Left colon (tissue), 2 donors: ENCODE data around the gene NUP155. TPM values are rescaled to one million over a fixed set of nuclear protein-coding genes. Genes with fewer than 3 reads are reported as not detected.
"Not testable (repeated sequence)": the region's sequence is repeated elsewhere in the genome, so short reads cannot be mapped to it uniquely, and the experiment has no call there.

Experiments
- ATAC-seq: fragments of 200-7000 bp; cut with Tn5 transposase; one replicate; pipeline ENCODE4 v1.9.1; 2020; ENCODE audit warnings: mild to moderate bottlenecking, moderate library complexity
- DNase-seq, 2 donors: peaks; one replicate each; pipeline ENCODE4 v3.0.0-alpha.2; 2020
- intact Hi-C, 2 donors: fragments of 100-400 bp; cut with DNase I in 1 of 2; cut with micrococcal nuclease in 1 of 2; formaldehyde crosslinking; loops; one replicate each; pipeline versions ENCODE4 v1.11.2 to v1.14.0; 2022; cut with DNase I, micrococcal nuclease
- total RNA-seq, 2 donors: library from RNA; stranded (reverse); fragmentation: NEBNext Ultra II Directional; extraction: Animal tissue kit (Norgen Biotek cat#: 25700); gene quantifications; one replicate each; pipeline ENCODE4 v1.2.1, GENCODE V29; 2021
- donor health status: DM: no; HTN: no; CAD: no.
- donor health status: DM: yes; HTN: yes; CAD: no.

Gene NUP155
- total RNA-seq, 2 donors from 2014 or later, result 14.1 to 15.7 TPM

DNA sequence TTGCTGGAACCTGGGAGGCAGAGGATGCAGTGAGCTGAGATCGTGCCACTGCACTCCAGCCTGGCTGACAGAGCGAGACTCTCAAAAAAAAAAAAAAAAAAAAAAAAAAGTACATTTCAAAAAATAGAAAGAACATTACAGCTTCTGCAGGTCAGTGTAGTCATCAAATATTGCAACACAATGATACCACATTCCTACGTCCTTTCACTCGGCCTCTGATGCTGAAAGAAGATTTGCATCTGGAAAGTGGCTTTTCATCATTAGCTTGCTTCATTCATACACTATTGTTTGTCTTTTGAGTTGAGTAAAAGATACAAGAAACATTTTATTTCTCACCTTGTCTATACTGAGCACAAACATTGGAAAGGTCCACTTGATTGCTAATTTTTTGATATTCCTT, 62.1 kb downstream of the NUP155 start:
- no peak for ATAC-seq
- DNase-seq, result no peak
- intact Hi-C loops, result no loop called here

GRCh38 chr5:37304888-37305287, 66.0 kb downstream of the NUP155 start:
- ATAC-seq (no peak), DNase-seq (no peak)
- intact Hi-C loops, result no loop called here

- intact Hi-C loops, DNase-seq, ATAC-seq: not testable (repeated sequence)
These were observed 74.6 kb downstream of the NUP155 start for GRCh38 chr5:37296313-37296712.

DNA sequence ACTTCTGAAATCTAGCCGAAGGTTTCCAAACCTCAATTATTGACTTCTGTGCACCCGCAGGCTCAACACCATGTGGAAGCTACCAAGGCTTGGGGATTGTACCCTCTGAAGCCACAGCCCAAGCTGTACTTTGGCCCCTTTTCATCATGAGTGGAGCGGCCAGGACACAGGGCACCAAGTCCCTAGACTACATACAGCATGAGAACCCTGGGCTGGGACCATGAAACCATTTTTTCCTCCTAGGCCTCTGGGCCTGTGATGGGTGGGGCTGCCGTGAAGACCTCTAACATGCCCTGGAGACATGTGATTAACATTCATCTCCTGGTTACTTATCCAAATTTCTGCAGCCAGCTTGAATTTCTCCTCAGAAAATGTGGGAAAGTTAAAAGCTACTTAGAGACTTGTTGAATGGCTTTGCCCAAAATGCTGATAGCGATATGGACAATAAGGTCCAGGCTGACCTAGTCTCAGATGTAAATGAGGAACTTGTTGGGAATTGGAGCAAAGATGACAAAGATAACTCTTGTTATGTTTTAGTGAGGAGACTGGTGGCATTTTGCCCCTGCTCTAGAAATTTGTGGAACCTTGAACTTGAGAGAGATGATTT, 87.6 kb downstream of the NUP155 start:
- DNase-seq (no peak), ATAC-seq (no peak)
- intact Hi-C loops, result no loop called here

DNA sequence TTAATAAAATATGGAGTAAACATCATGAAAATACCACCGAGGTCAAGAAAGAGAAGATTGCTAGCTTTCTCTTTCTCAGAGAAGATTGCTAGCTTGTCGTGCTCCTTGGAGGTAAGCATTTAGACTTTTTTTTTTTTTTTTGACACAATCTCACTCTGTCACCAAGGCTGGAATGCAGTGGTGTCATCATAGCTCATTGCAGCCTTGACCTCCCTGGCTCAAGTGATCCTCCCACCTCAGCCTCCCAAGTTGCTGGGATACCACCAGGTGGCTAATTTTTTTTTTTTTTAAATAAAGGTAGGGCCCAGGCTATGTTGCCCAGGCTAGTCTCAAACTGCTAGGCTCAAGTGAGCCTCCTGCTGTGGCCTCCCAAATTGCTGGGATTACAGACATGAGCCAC, 95.4 kb downstream of the NUP155 start:
- ATAC-seq, result no peak
- no peak for DNase-seq
- intact Hi-C loops, result no loop called here

- peak in 1 of 2 donors; percentile 44 for DNase-seq
- ATAC-seq, result peak; percentile 77
- intact Hi-C loops, result no loop called here
These were observed 98.4 kb downstream of the NUP155 start for GRCh38 chr5:37272511-37272910.

GRCh38 chr5:37268100-37268499, 102.8 kb downstream of the NUP155 start:
- DNase-seq, ATAC-seq, intact Hi-C loops: not testable (repeated sequence)

- DNase-seq (no peak), ATAC-seq (no peak)
- intact Hi-C loops, result no loop called here
These were observed 115.0 kb downstream of the NUP155 start for GRCh38 chr5:37255774-37256358.

DNA sequence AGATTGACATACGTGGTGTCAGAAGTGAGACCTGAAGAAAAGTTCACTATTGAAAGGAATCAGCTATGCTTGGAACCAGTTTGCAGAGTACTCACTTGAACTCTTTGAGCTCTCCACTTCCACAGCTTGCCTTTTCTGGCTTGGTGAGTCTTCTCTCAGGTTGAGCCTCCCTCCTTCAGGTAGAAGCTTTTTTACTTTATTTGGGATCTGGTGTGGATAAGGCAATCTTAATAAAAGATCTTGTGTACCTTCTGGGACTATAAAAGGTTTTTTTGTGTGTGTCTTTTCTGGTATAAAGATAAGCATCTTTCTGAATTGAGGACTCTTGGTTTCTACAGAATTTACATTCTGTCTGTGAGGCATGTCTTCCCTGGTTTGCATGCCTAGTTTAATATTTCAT, 116.3 kb downstream of the NUP155 start:
- no peak for ATAC-seq
- intact Hi-C loops, result no loop called here
- DNase-seq, result no peak

DNA sequence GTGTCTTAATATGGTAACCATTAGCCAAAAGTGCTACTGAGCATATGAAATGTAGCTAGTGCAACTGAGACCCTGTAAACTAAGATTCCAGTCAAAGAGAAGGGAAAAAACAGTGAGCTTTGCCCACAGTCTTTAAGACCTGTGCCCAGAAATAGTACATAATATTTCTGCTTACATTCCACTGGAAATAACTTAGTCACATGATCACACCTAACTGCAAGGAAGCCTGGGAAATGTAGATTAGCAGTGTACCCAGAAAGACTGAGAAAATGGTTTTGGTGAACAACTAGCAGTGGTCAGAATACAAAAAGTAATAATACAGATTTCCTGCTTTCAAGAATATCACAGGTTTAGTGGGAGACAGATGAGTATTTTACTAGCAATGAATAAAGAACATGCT, 119.2 kb downstream of the NUP155 start:
- intact Hi-C loops, result no loop called here
- ATAC-seq (no peak), DNase-seq (no peak)

- ATAC-seq (no peak), DNase-seq (no peak)
- intact Hi-C loops, result no loop called here
These were observed 121.1 kb downstream of the NUP155 start for GRCh38 chr5:37249815-37250164.

GRCh38 chr5:37248970-37249814, 121.7 kb downstream of the NUP155 start, which contains the start of gene CPLANE1:
TSS of gene CPLANE1 (minus strand) at chr5:37249376. CDS start at chr5:37247698, 1,678 bp downstream.
- DNase-seq (peak; percentile 56 to 77), ATAC-seq (peak; percentile 92)
- intact Hi-C loops, result no loop called here

DNA sequence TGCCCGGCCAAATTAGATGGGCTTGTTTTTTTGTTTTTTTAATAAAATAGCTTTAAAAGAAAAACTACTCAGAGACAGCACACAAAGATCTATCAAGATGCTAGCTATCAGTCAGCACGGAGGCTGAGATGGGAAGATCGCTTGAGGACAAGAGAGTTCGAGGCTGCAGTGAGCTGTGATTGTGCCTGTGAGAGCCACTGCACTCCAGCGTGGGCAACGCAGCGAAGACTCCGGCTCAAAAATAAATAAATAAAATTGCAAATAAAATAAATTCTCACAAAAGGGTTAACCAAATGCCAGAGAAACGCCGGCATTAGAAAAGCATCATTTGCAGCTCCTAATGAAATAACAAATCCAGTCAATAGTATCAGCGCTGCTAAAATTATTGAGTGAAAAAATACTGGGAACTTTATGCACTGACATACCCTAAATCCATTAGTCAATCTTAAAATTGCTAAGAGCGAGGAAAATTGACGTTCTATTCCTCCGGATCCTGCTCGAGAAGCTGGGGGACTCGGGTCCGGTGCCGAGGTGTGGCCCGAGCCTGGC, 122.4 kb downstream of the NUP155 start:
- no peak for DNase-seq
- ATAC-seq, result no peak
- intact Hi-C loops, result no loop called here

GRCh38 chr5:37247496-37247895, 123.4 kb downstream of the NUP155 start:
- no peak for DNase-seq
- intact Hi-C loops, result no loop called here
- ATAC-seq, result no peak

GRCh38 chr5:37247036-37247435, 123.9 kb downstream of the NUP155 start:
- intact Hi-C loops, result no loop called here
- ATAC-seq (no peak), DNase-seq (no peak)

Other genes starting within 250 kb of the NUP155 start
- 10 to 100 TPM; 10.2 to 10.9 TPM for gene CPLANE1, start 121.7 kb downstream of the NUP155 start, total RNA-seq
- 10 to 100 TPM; 20.3 to 28.6 TPM for gene WDR70, start 8.2 kb upstream of the NUP155 start, total RNA-seq